Measurements from ENCODE around the gene AATF.

Gene AATF

GRCh38 chr17:36942019-36942599 lies 6.6 kb upstream of the AATF start:
- peak; percentile 37 for DNase-seq

- DNase-seq: peak; percentile 30
Measured at GRCh38 chr17:36942631-36943125, 6.1 kb upstream of the AATF start.

- DNase-seq: peak; percentile 30
Measured at GRCh38 chr17:36943250-36944191, 5.2 kb upstream of the AATF start.

GRCh38 chr17:36944553-36944952 lies 4.2 kb upstream of the AATF start:
- no peak for DNase-seq

GRCh38 chr17:36945140-36945539 lies 3.6 kb upstream of the AATF start:
- DNase-seq: no peak

- no peak for DNase-seq
Measured at GRCh38 chr17:36945959-36946725, 2.6 kb upstream of the AATF start.

GRCh38 chr17:36946726-36947091 lies 2.0 kb upstream of the AATF start:
- no peak for DNase-seq

- DNase-seq: peak; percentile 31
Measured at GRCh38 chr17:36947922-36948716, 635 bp upstream of the AATF start.

GRCh38 chr17:36949461-36949927 lies 740 bp downstream of the AATF start:
- no peak for DNase-seq

GRCh38 chr17:36950027-36950426 lies 1.3 kb downstream of the AATF start:
- no peak for DNase-seq

- DNase-seq: no peak
Measured at GRCh38 chr17:36951084-36951789, 2.5 kb downstream of the AATF start.

- no peak for DNase-seq
Measured at GRCh38 chr17:36971508-36971907, 22.8 kb downstream of the AATF start.

- no peak for DNase-seq
Measured at GRCh38 chr17:36972186-36972700, 23.5 kb downstream of the AATF start.

GRCh38 chr17:36972905-36973304 lies 24.2 kb downstream of the AATF start:
- DNase-seq: no peak

GRCh38 chr17:36975922-36976515 lies 27.3 kb downstream of the AATF start:
- DNase-seq: no peak

GRCh38 chr17:36977066-36977465 lies 28.3 kb downstream of the AATF start:
- no peak for DNase-seq

- DNase-seq: no peak
Measured at GRCh38 chr17:36977568-36977967, 28.8 kb downstream of the AATF start.

GRCh38 chr17:36978810-36979564 lies 30.2 kb downstream of the AATF start:
- DNase-seq: no peak

- no peak for DNase-seq
Measured at GRCh38 chr17:36979565-36979941, 30.8 kb downstream of the AATF start.

- no peak for DNase-seq
Measured at GRCh38 chr17:36980280-36980761, 31.6 kb downstream of the AATF start.
